Liver (tissue), 9 donors: ENCODE data around the gene GPR22. TPM values are rescaled to one million over a fixed set of nuclear protein-coding genes. Genes with fewer than 3 reads are reported as not detected.

Experiments used
- DNase-seq: peaks from one replicate; pipeline ENCODE4 v3.0.0-alpha.2; 2017; ENCODE audit warnings: low spot score
- H3K27ac ChIP-seq, 2 donors: one replicate each; pipeline ENCODE4 v1.7.0; 2013; ENCODE audit warnings: inconsistent platforms in 2 of 2, low read length in 2 of 2, control low read depth in 1 of 2, low read depth in 1 of 2, mild to moderate bottlenecking in 1 of 2
- H3K27me3 ChIP-seq, 4 donors: one replicate each; pipeline versions ENCODE4 v1.6.1 to v1.7.0; 2013; ENCODE audit warnings: low read length in 3 of 4, inconsistent platforms in 1 of 4, mild to moderate bottlenecking in 1 of 4, moderate library complexity in 1 of 4; ENCODE audit not compliant: control insufficient read depth in 4 of 4, insufficient read depth in 4 of 4
- H3K36me3 ChIP-seq, 4 donors: one replicate each; pipeline versions ENCODE4 v1.6.1 to v1.7.0; 2013; ENCODE audit warnings: low read length in 3 of 4, mild to moderate bottlenecking in 3 of 4, low read depth in 1 of 4, moderate library complexity in 1 of 4; ENCODE audit not compliant: control insufficient read depth in 4 of 4, insufficient read depth in 3 of 4
- H3K4me1 ChIP-seq, 4 donors: one replicate each; pipeline versions ENCODE4 v1.6.1 to v1.7.0; 2013; ENCODE audit warnings: low read length in 3 of 4, mild to moderate bottlenecking in 3 of 4, moderate library complexity in 1 of 4; ENCODE audit not compliant: control insufficient read depth in 4 of 4, insufficient read depth in 4 of 4
- H3K4me3 ChIP-seq, 3 donors: one replicate each; pipeline versions ENCODE4 v1.6.1 to v1.7.0; 2013; ENCODE audit warnings: low read length in 3 of 3, control low read depth in 1 of 3, low read depth in 1 of 3, mild to moderate bottlenecking in 1 of 3
- H3K9ac ChIP-seq, 2 donors: one replicate each; pipeline ENCODE4 v1.7.0; 2013; ENCODE audit warnings: low read length in 2 of 2, mild to moderate bottlenecking in 2 of 2, moderate library complexity in 2 of 2, control low read depth in 1 of 2, low read depth in 1 of 2
- H3K9me3 ChIP-seq, 4 donors: one replicate each; pipeline versions ENCODE4 v1.6.1 to v1.7.0; 2013; ENCODE audit warnings: low read length in 3 of 4; ENCODE audit not compliant: control insufficient read depth in 4 of 4
- FOXA1 ChIP-seq: IDR thresholded peaks from 2 replicates; pipeline ENCODE4 v1.6.1; 2016; ENCODE audit warnings: antibody characterized with exemption
- FOXA2 ChIP-seq: IDR thresholded peaks from 2 replicates; pipeline ENCODE4 v1.6.1; 2016; ENCODE audit warnings: antibody characterized with exemption
- GABPA ChIP-seq, 2 donors: IDR thresholded peaks in 1 of 2; conservative IDR thresholded peaks in 1 of 2; 2 replicates each; pipeline ENCODE4 v1.6.1; 2016; ENCODE audit warnings: antibody characterized with exemption in 2 of 2, mild to moderate bottlenecking in 1 of 2, moderate library complexity in 1 of 2
- JUND ChIP-seq, 2 donors: IDR thresholded peaks; 2 replicates each; pipeline ENCODE4 v1.6.1; 2016; ENCODE audit warnings: antibody characterized with exemption in 2 of 2
- MAX ChIP-seq: IDR thresholded peaks from 2 replicates; pipeline ENCODE4 v1.6.1; 2016; ENCODE audit warnings: antibody characterized with exemption
- NR2F2 ChIP-seq: IDR thresholded peaks from 2 replicates; pipeline ENCODE4 v1.6.1; 2016; ENCODE audit warnings: antibody characterized with exemption
- RAD21 ChIP-seq, 2 donors: IDR thresholded peaks; 2 replicates each; pipeline ENCODE4 v1.6.1; 2016; ENCODE audit warnings: antibody characterized with exemption in 2 of 2, mild to moderate bottlenecking in 2 of 2
- REST ChIP-seq: IDR thresholded peaks from 2 replicates; pipeline ENCODE4 v1.6.1; 2016; ENCODE audit warnings: antibody characterized with exemption, mild to moderate bottlenecking
- RXRA ChIP-seq, 2 donors: IDR thresholded peaks; 2 replicates each; pipeline ENCODE4 v1.6.1; 2017 to 2018; ENCODE audit warnings: antibody characterized with exemption in 2 of 2, mild to moderate bottlenecking in 1 of 2
- SP1 ChIP-seq: IDR thresholded peaks from 2 replicates; pipeline ENCODE4 v1.6.1; 2018; ENCODE audit warnings: antibody characterized with exemption, mild to moderate bottlenecking
- TAF1 ChIP-seq: conservative IDR thresholded peaks from 2 replicates; pipeline ENCODE4 v1.6.1; 2016; ENCODE audit warnings: antibody characterized with exemption, mild to moderate bottlenecking
- YY1 ChIP-seq: IDR thresholded peaks from 2 replicates; pipeline ENCODE4 v1.6.1; 2016; ENCODE audit warnings: antibody characterized with exemption, mild to moderate bottlenecking
- ZBTB33 ChIP-seq: IDR thresholded peaks from 2 replicates; pipeline ENCODE4 v1.6.1; 2016; ENCODE audit warnings: antibody characterized with exemption
- WGBS: extraction: QIAGEN DNeasy Blood & Tissue Kit; methylation state at CpG from one replicate; pipeline ENCODE4 v1.1.7; 2013; 5-methylcytosine and 5-hydroxymethylcytosine counted together
- polyA plus RNA-seq, 2 donors: library from polyadenylated mRNA; stranded (reverse) in 1 of 2; unstranded in 1 of 2; fragments of 200-250 nt in 1 of 2; fragments of >200 nt in 1 of 2; fragmentation: Nextera tagmentation in 1 of 2; extraction: Ambion mirVana in 1 of 2; gene quantifications; one replicate each; pipeline versions ENCODE4 v1.2.1 to v1.2.3, GENCODE V29; 2013 to 2015
- total RNA-seq, 2 donors: library from RNA; depleted of rRNA; stranded (reverse); fragments of >200 nt; gene quantifications; one replicate each; pipeline ENCODE4 v1.2.3, GENCODE V29; 2014
- TF ChIP-seq, protein P1 (sequence below): IDR thresholded peaks from 2 replicates; pipeline ENCODE4 v1.6.1; 2016; ENCODE audit warnings: antibody characterized with exemption
- TF ChIP-seq, protein P2 (sequence below): fragments of 150-350 bp; IDR thresholded peaks from 2 replicates; pipeline ENCODE4 v1.5.1; 2017; ENCODE audit warnings: improper control_type of control experiment, low read depth, low read length; ENCODE audit not compliant: missing input control
- donor health status: healthy.
- donor health status: healthy.
- donor health status: healthy.
- donor health status: healthy.
- donor health status: healthy.

Gene GPR22
- total and polyA plus RNA-seq, 4 donors: 2.1 TPM; not detected in 3

- H3K9ac ChIP-seq: no peak overlapping the region
- no peak for TF ChIP-seq MAX
- no peak for TF ChIP-seq JUND (IDR thresholded peaks at IDR 0.05)
- TF ChIP-seq GABPA (IDR thresholded peaks at IDR 0.05 in 1 of 2, conservative IDR thresholded peaks at IDR 0.05 in 1 of 2): no peak
- TF ChIP-seq REST: no peak
- TF ChIP-seq, protein P1, sequence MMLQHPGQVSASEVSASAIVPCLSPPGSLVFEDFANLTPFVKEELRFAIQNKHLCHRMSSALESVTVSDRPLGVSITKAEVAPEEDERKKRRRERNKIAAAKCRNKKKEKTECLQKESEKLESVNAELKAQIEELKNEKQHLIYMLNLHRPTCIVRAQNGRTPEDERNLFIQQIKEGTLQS: no peak
- no peak for TF ChIP-seq RAD21 (IDR thresholded peaks at IDR 0.05)
- TF ChIP-seq, protein P2, sequence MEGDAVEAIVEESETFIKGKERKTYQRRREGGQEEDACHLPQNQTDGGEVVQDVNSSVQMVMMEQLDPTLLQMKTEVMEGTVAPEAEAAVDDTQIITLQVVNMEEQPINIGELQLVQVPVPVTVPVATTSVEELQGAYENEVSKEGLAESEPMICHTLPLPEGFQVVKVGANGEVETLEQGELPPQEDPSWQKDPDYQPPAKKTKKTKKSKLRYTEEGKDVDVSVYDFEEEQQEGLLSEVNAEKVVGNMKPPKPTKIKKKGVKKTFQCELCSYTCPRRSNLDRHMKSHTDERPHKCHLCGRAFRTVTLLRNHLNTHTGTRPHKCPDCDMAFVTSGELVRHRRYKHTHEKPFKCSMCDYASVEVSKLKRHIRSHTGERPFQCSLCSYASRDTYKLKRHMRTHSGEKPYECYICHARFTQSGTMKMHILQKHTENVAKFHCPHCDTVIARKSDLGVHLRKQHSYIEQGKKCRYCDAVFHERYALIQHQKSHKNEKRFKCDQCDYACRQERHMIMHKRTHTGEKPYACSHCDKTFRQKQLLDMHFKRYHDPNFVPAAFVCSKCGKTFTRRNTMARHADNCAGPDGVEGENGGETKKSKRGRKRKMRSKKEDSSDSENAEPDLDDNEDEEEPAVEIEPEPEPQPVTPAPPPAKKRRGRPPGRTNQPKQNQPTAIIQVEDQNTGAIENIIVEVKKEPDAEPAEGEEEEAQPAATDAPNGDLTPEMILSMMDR: no peak
- no peak for TF ChIP-seq FOXA1
- no peak for TF ChIP-seq TAF1
- no peak for TF ChIP-seq RXRA (IDR thresholded peaks at IDR 0.05)
- no peak for TF ChIP-seq YY1
- no peak for TF ChIP-seq SP1
- DNase-seq: no peak
- H3K36me3 ChIP-seq: no peaks in the 10 kb centered on the region
- no peak overlapping the region for H3K27ac ChIP-seq
- no peak overlapping the region for H3K4me3 ChIP-seq
- no peaks in the 10 kb centered on the region for H3K27me3 ChIP-seq
- no peaks in the 10 kb centered on the region for H3K4me1 ChIP-seq
- no peaks in the 10 kb centered on the region for H3K9me3 ChIP-seq
Measured at GRCh38 chr7:107495516-107495915, 25.7 kb downstream of the GPR22 start.

DNA sequence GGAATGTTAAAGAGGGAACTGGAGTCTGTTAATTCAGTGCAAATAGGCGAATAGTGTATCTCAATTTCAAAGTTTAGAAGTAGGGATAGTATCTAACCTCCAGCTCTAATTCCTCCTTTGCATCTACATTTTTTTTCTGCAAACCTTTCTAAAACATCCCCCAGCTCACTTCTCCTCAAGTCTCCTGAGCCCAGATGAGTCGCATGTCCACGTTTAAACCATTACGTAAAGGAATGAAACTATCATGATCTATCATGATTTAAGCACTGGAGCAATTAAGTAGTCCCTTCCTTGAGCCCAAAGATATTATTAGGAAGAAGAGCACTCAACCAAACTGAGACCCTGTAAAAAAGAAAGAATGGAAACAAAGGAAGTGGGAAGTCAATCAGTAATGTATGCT is 29.9 kb downstream of the GPR22 start:
- H3K9ac ChIP-seq: no peak overlapping the region
- H3K36me3 ChIP-seq: no peaks in the 10 kb centered on the region
- WGBS: 94% methylated on average over 4 of the region's 4 CpGs
- H3K27ac ChIP-seq: no peak overlapping the region
- no peaks in the 10 kb centered on the region for H3K9me3 ChIP-seq
- H3K4me1 ChIP-seq: no peaks in the 10 kb centered on the region
- H3K4me3 ChIP-seq: no peak overlapping the region
- H3K27me3 ChIP-seq: no peaks in the 10 kb centered on the region
- no peak for DNase-seq
- TF ChIP-seq FOXA2: no peak
- no peak for TF ChIP-seq YY1
- no peak for TF ChIP-seq ZBTB33
- TF ChIP-seq RAD21 (IDR thresholded peaks at IDR 0.05): no peak
- TF ChIP-seq REST: no peak
- no peak for TF ChIP-seq SP1
- TF ChIP-seq JUND (IDR thresholded peaks at IDR 0.05): no peak
- TF ChIP-seq FOXA1: no peak
- no peak for TF ChIP-seq GABPA (IDR thresholded peaks at IDR 0.05 in 1 of 2, conservative IDR thresholded peaks at IDR 0.05 in 1 of 2)
- no peak for TF ChIP-seq NR2F2
- TF ChIP-seq, protein P1: no peak
- no peak for TF ChIP-seq TAF1
